ENCODE measurements around the gene RBBP4.

Gene RBBP4

GRCh38 chr1:32719681-32720275 is 68.8 kb downstream of the RBBP4 start:
- DNase-seq (ENCODE audit: low read depth) = no peak

GRCh38 chr1:32724678-32725614 is 73.9 kb downstream of the RBBP4 start:
- DNase-seq (ENCODE audit: low read depth) = no peak

DNA sequence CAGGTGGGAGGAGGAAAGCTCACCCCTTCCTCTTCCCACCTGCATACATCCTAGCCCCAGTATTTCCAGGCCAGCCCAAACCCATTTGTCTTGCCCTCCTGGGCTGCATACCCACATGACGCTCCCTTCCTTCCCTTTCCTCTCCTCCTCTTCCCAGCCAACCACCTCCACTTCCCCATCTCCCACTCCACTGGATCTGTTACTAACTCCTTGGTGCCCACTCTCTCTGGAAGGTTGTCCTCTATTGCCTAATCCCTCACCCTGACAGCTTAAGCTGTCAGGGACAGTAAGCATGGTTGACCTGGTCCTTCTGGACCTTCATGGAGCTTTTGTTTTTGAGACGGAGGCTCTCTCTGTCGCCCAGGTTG is 74.6 kb downstream of the RBBP4 start:
- DNase-seq (ENCODE audit: low read depth) = no peak

- no peak for DNase-seq (ENCODE audit: low read depth)
Observed at GRCh38 chr1:32727876-32728275, 76.9 kb downstream of the RBBP4 start.

DNA sequence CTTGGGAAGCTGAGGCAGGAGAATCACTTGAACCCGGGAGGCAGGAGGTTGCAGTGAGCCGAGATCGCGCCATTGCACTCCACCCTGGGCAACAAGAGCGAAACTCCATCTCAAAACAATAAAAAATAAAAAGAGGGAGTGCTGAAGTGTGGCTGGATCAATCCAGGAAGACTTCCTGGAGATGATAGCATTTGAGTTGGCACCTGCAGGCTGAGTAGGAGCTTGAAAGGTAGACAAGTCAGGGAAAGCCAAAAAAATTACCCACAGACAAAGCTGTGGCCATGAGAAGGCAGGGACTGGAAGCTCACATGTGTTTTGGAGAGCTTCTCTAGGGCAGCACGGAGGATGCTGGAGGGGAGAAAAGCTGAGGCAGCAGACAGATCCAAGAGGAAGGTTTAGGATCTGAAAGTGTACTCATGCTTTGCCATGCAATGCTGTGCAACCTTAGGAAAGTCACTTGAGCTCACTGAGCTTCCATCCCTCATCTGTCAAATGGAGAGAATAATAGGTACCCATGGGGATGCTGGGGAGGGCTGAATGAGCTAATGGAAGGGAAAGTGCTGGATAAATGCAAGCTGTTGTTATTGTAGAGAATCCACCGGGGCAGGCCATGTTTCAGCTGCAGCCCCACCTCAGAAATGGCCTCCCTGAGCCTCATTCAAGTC is 77.5 kb downstream of the RBBP4 start:
- no peak for DNase-seq (ENCODE audit: low read depth)

DNA sequence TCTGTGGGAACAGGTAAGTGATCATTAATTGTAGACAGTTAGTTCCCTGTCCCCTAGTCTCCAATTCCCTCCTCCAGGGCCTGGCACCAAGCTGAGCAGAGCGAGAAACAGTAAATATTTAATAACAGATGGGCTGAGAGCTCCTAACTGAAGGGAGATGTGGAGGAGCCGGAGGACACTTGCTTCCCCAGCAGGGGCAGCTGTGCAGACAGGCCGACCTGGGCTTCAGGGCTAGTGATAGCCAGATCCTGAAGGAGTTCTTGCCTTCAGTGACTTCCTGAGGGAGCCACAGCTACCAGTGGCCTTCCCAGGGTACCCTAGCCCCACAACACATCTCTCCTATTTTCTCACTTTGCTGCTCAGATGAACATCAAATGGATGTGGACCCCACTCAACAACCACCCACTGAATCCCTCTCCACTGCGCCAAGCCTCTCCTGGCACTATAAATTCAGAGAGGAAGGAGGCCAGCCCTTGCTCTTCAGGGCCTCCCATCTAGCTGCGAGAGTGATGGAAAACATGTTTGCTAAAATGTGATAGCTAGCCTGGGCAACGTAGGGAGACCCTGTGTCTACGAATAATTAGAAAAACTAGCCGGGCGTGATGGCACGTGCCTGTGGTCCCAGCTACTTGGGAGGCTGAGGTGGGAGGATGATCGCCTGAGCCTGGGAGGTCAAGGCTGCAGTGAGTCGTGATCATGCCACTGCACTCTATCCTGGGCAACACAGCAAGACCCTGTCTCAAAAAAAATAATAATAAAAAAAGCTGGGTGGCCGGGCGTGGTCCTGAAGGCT is 78.4 kb downstream of the RBBP4 start:
- DNase-seq (ENCODE audit: low read depth) = no peak

GRCh38 chr1:32733582-32734321 is 82.7 kb downstream of the RBBP4 start:
- no peak for DNase-seq (ENCODE audit: low read depth)

All from stimulated activated CD8-positive, alpha-beta memory T cell treated with anti-CD3 and anti-CD28 coated beads, Interleukin-12 subunit alpha, Interleukin-12 subunit beta, amount 100 ng/mL, for 1 hour (primary cell).